ENCODE data around the gene MUC5B. TPM values are rescaled to one million over a fixed set of nuclear protein-coding genes. Genes with fewer than 3 reads are reported as not detected.
"Not testable (repeated sequence)": the region's sequence is repeated elsewhere in the genome, so short reads cannot be mapped to it uniquely, and the experiment has no call there.

The MUC5B gene
- total and polyA plus RNA-seq, 5 donors from 2014 or later, result not detected

GRCh38 chr11:1242751-1243150, 19.9 kb downstream of the MUC5B start:
- not testable (repeated sequence) for H3K9me3 ChIP-seq (ENCODE audit: control insufficient read depth in 2 of 2, low read length in 2 of 2); H3K27ac Mint-ChIP-seq; ATAC-seq (ENCODE audit: low read depth in 2 of 2); H3K4me1 ChIP-seq (ENCODE audit: control insufficient read depth, insufficient read depth, low read length, poor library complexity, severe bottlenecking); H3K4me3 Mint-ChIP-seq; H3K4me3 ChIP-seq (ENCODE audit: low read depth, low read length); H3K27me3 Mint-ChIP-seq; DNase-seq; H3K36me3 Mint-ChIP-seq; H3K27ac ChIP-seq (ENCODE audit: insufficient read depth, low read length, poor library complexity, severe bottlenecking); H3K4me1 Mint-ChIP-seq; H3K27me3 ChIP-seq (ENCODE audit: control insufficient read depth, insufficient read depth, low read length); H3K36me3 ChIP-seq (ENCODE audit: control insufficient read depth, insufficient read depth, low read length); H3K9me3 Mint-ChIP-seq

GRCh38 chr11:1243521-1243920, 20.7 kb downstream of the MUC5B start:
- not testable (repeated sequence) for H3K36me3 Mint-ChIP-seq, H3K27ac Mint-ChIP-seq

GRCh38 chr11:1244557-1244956, 21.7 kb downstream of the MUC5B start:
- not testable (repeated sequence) for H3K9me3 ChIP-seq (ENCODE audit: control insufficient read depth in 2 of 2, low read length in 2 of 2); H3K4me3 ChIP-seq (ENCODE audit: low read depth, low read length); ATAC-seq (ENCODE audit: low read depth in 2 of 2); H3K36me3 Mint-ChIP-seq; DNase-seq; H3K27me3 ChIP-seq (ENCODE audit: control insufficient read depth, insufficient read depth, low read length); H3K4me3 Mint-ChIP-seq; H3K9me3 Mint-ChIP-seq; H3K4me1 ChIP-seq (ENCODE audit: control insufficient read depth, insufficient read depth, low read length, poor library complexity, severe bottlenecking); H3K27ac Mint-ChIP-seq; H3K4me1 Mint-ChIP-seq; H3K36me3 ChIP-seq (ENCODE audit: control insufficient read depth, insufficient read depth, low read length); H3K27ac ChIP-seq (ENCODE audit: insufficient read depth, low read length, poor library complexity, severe bottlenecking); H3K27me3 Mint-ChIP-seq

More at GRCh38 chr11:1243521-1243920, 20.7 kb downstream of the MUC5B start:
- H3K9me3 ChIP-seq (ENCODE audit: control insufficient read depth in 2 of 2, low read length in 2 of 2); H3K4me3 Mint-ChIP-seq; H3K9me3 Mint-ChIP-seq; H3K4me3 ChIP-seq (ENCODE audit: low read depth, low read length); H3K27me3 Mint-ChIP-seq; H3K27me3 ChIP-seq (ENCODE audit: control insufficient read depth, insufficient read depth, low read length); H3K27ac ChIP-seq (ENCODE audit: insufficient read depth, low read length, poor library complexity, severe bottlenecking); H3K36me3 ChIP-seq (ENCODE audit: control insufficient read depth, insufficient read depth, low read length); H3K4me1 ChIP-seq (ENCODE audit: control insufficient read depth, insufficient read depth, low read length, poor library complexity, severe bottlenecking); DNase-seq; H3K4me1 Mint-ChIP-seq; ATAC-seq (ENCODE audit: low read depth in 2 of 2): not testable (repeated sequence)

- not testable (repeated sequence) for H3K27me3 Mint-ChIP-seq; H3K27ac Mint-ChIP-seq; DNase-seq; H3K27ac ChIP-seq (ENCODE audit: insufficient read depth, low read length, poor library complexity, severe bottlenecking); H3K9me3 Mint-ChIP-seq; H3K27me3 ChIP-seq (ENCODE audit: control insufficient read depth, insufficient read depth, low read length); H3K4me1 ChIP-seq (ENCODE audit: control insufficient read depth, insufficient read depth, low read length, poor library complexity, severe bottlenecking); H3K36me3 Mint-ChIP-seq; H3K36me3 ChIP-seq (ENCODE audit: control insufficient read depth, insufficient read depth, low read length); ATAC-seq (ENCODE audit: low read depth in 2 of 2); H3K4me3 Mint-ChIP-seq; H3K4me1 Mint-ChIP-seq; H3K4me3 ChIP-seq (ENCODE audit: low read depth, low read length); H3K9me3 ChIP-seq (ENCODE audit: control insufficient read depth in 2 of 2, low read length in 2 of 2)
Measured at GRCh38 chr11:1245717-1246116, 22.9 kb downstream of the MUC5B start.

- not testable (repeated sequence) for H3K9me3 ChIP-seq (ENCODE audit: control insufficient read depth in 2 of 2, low read length in 2 of 2); H3K4me1 ChIP-seq (ENCODE audit: control insufficient read depth, insufficient read depth, low read length, poor library complexity, severe bottlenecking); H3K36me3 Mint-ChIP-seq; H3K27me3 Mint-ChIP-seq; ATAC-seq (ENCODE audit: low read depth in 2 of 2); H3K27ac ChIP-seq (ENCODE audit: insufficient read depth, low read length, poor library complexity, severe bottlenecking); H3K9me3 Mint-ChIP-seq; H3K27me3 ChIP-seq (ENCODE audit: control insufficient read depth, insufficient read depth, low read length); H3K4me1 Mint-ChIP-seq; H3K36me3 ChIP-seq (ENCODE audit: control insufficient read depth, insufficient read depth, low read length); H3K4me3 ChIP-seq (ENCODE audit: low read depth, low read length); DNase-seq; H3K27ac Mint-ChIP-seq
- peak overlapping the region in 1 of 4 donors; percentile 30 for H3K4me3 Mint-ChIP-seq
Measured at GRCh38 chr11:1246301-1246700, 23.4 kb downstream of the MUC5B start.

DNA sequence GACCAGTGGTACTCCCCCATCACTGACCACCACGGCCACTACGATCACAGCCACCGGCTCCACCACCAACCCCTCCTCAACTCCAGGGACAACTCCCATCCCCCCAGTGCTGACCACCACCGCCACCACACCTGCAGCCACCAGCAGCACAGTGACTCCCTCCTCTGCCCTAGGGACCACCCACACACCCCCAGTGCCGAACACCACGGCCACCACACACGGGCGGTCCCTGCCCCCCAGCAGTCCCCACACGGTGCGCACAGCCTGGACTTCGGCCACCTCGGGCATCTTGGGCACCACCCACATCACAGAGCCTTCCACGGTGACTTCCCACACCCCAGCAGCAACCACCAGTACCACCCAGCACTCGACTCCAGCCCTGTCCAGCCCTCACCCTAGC, 24.2 kb downstream of the MUC5B start:
- H3K4me1 ChIP-seq (ENCODE audit: control insufficient read depth, insufficient read depth, low read length, poor library complexity, severe bottlenecking); H3K27me3 ChIP-seq (ENCODE audit: control insufficient read depth, insufficient read depth, low read length); H3K9me3 ChIP-seq (ENCODE audit: control insufficient read depth in 2 of 2, low read length in 2 of 2); H3K9me3 Mint-ChIP-seq; H3K4me1 Mint-ChIP-seq; H3K27ac ChIP-seq (ENCODE audit: insufficient read depth, low read length, poor library complexity, severe bottlenecking); H3K27ac Mint-ChIP-seq; H3K27me3 Mint-ChIP-seq; H3K4me3 ChIP-seq (ENCODE audit: low read depth, low read length); H3K4me3 Mint-ChIP-seq; DNase-seq; H3K36me3 Mint-ChIP-seq; H3K36me3 ChIP-seq (ENCODE audit: control insufficient read depth, insufficient read depth, low read length); ATAC-seq (ENCODE audit: low read depth in 2 of 2): not testable (repeated sequence)

DNA sequence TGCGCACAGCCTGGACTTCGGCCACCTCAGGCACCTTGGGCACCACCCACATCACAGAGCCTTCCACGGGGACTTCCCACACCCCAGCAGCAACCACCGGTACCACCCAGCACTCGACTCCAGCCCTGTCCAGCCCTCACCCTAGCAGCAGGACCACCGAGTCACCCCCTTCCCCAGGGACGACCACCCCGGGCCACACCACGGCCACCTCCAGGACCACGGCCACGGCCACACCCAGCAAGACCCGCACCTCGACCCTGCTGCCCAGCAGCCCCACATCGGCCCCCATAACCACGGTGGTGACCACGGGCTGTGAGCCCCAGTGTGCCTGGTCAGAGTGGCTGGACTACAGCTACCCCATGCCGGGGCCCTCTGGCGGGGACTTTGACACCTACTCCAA, 26.1 kb downstream of the MUC5B start:
- H3K27me3 ChIP-seq (ENCODE audit: control insufficient read depth, insufficient read depth, low read length); H3K27ac ChIP-seq (ENCODE audit: insufficient read depth, low read length, poor library complexity, severe bottlenecking); H3K4me3 ChIP-seq (ENCODE audit: low read depth, low read length); H3K27ac Mint-ChIP-seq; H3K36me3 ChIP-seq (ENCODE audit: control insufficient read depth, insufficient read depth, low read length); H3K36me3 Mint-ChIP-seq; H3K9me3 Mint-ChIP-seq; DNase-seq; H3K9me3 ChIP-seq (ENCODE audit: control insufficient read depth in 2 of 2, low read length in 2 of 2); H3K4me1 Mint-ChIP-seq; H3K27me3 Mint-ChIP-seq; H3K4me3 Mint-ChIP-seq; ATAC-seq (ENCODE audit: low read depth in 2 of 2); H3K4me1 ChIP-seq (ENCODE audit: control insufficient read depth, insufficient read depth, low read length, poor library complexity, severe bottlenecking): not testable (repeated sequence)

DNA sequence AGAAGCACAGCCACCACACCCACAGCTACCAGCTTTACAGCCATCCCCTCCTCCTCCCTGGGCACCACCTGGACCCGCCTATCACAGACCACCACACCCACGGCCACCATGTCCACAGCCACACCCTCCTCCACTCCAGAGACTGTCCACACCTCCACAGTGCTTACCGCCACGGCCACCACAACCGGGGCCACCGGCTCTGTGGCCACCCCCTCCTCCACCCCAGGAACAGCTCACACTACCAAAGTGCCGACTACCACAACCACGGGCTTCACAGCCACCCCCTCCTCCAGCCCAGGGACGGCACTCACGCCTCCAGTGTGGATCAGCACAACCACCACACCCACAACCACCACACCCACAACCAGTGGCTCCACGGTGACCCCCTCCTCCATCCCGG, 27.5 kb downstream of the MUC5B start:
- not testable (repeated sequence) for H3K27ac Mint-ChIP-seq; ATAC-seq (ENCODE audit: low read depth in 2 of 2); H3K36me3 Mint-ChIP-seq

More for the DNA sequence above, 27.5 kb downstream of the MUC5B start:
- not testable (repeated sequence) for DNase-seq; H3K27ac ChIP-seq (ENCODE audit: insufficient read depth, low read length, poor library complexity, severe bottlenecking); H3K9me3 Mint-ChIP-seq; H3K4me1 ChIP-seq (ENCODE audit: control insufficient read depth, insufficient read depth, low read length, poor library complexity, severe bottlenecking); H3K4me1 Mint-ChIP-seq; H3K36me3 ChIP-seq (ENCODE audit: control insufficient read depth, insufficient read depth, low read length); H3K27me3 ChIP-seq (ENCODE audit: control insufficient read depth, insufficient read depth, low read length); H3K9me3 ChIP-seq (ENCODE audit: control insufficient read depth in 2 of 2, low read length in 2 of 2); H3K27me3 Mint-ChIP-seq; H3K4me3 Mint-ChIP-seq; H3K4me3 ChIP-seq (ENCODE audit: low read depth, low read length)
